GM21786 (cell line): ENCODE results near the gene ACTR6.
"Not testable (repeated sequence)": the region's sequence is repeated elsewhere in the genome, so short reads cannot be mapped to it uniquely, and the experiment has no call there.

Experiments used
- ATAC-seq: cut with Tn5 transposase; IDR thresholded peaks from one replicate; pipeline ENCODE4 v1.9.1; 2021; ENCODE audit not compliant: unreplicated experiment

Gene ACTR6

DNA sequence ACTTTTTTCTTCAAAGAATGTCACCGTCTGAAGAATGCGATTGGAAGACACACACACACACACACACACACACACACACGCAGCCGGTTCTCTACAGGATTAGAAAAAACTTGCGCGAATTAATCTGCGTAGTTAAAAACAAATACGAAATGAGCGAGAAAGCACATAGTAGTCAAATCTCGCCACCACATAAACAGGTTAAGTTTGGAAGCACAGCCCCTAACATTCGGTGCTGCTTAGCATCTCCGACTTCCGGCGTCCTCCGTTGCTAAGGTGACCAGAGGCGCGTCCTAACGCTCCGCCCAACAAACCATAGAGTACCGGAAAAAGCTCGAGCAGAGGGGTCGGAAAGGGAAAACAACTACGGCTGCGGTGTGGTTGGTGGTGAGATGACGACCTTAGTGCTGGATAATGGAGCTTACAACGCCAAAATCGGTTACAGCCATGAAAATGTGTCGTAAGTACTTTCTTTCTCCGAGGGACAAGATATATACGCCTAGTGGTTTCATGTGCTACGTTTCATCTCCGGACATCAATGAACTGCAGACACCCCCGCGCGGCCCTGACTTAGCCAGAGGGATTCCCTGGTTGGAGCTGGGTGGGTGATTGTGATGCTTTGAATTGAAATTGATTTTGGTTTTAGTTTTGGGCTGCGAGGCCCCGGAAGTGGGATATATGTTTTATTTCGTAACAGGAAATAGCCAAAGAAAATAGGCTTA, at the start of gene ACTR6:
TSS of gene ACTR6 (plus strand) at position 353 of the 719 bp plus-strand sequence. CDS start at position 390, 37 bp downstream.
- ATAC-seq = peak; percentile 89

DNA sequence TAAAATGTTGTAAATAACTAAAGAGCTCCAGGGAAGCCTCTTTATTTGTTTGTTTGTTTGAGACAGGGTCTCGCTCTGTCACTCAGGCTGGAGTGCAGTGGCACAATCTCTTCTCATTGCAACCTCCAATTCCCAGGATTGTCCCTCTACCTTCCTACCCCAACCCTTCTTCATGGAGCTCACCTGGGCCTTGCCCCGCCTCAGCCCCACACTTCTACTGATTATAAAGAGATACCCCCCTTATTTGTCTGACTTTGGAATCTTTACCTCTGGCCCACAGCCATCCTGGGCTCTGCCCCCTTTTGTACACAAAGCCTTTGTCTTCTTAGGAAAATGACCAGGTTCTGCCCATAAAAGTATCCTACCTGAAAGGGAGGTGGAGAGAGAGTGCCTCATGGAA, 48.8 kb upstream of the ACTR6 start:
- no peak for ATAC-seq

DNA sequence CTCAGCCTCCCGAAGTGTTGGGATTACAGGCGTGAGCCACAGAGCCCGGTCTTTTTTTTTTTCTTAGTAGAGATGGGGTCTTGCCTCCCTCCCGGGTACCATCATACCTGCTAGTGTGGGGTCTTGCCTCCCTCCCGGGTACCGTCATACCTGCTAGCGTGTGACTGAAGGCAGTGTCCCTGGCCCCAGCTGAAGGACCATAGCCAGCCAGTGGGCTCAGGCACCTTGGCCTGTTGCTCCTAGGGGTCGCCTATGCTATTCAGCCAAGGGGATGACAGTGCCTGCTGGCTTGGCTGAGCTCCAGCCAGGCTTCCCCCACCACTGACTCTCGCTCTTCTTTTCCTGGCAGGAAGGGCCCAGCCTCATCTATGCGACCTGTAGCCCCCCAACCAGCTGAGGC, 47.5 kb upstream of the ACTR6 start:
- ATAC-seq = no peak

DNA sequence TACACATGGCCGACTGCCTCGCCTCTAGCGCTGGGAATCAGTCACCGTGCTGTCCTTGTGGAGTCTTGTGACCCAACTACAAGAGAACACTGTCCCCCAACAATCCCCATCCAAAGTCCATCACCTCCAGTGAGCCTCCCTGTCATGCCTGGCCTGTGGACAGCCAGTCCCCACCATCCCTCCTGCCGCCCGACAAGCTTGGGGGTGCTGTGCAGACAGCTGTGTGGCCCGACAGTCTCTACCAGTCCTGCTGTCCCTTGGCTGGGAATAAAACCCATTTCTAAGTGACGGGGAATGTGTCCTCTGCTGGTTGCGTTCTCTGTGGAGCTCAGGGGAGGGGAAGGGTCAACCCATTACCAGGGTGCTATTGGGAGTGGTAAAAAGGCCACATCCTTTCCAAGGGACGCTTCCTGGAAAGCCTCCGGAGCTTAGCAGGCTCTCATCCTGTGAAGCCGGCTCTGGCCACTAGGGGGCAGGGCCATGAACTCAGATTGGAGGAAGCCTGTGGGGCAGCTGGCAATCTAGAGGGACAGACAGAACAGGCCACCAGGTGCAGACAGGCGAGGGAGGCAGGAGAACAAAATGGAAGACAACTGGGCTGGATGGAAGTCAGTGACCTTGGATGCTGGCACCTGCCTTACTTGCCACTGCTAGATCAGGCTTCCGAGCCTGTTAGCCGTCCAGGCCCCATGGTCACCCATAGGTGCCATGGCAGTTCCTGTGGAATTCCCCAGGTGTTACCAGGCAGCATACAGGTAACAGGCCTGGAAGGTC, 46.0 kb upstream of the ACTR6 start:
- ATAC-seq = peak; percentile 70

DNA sequence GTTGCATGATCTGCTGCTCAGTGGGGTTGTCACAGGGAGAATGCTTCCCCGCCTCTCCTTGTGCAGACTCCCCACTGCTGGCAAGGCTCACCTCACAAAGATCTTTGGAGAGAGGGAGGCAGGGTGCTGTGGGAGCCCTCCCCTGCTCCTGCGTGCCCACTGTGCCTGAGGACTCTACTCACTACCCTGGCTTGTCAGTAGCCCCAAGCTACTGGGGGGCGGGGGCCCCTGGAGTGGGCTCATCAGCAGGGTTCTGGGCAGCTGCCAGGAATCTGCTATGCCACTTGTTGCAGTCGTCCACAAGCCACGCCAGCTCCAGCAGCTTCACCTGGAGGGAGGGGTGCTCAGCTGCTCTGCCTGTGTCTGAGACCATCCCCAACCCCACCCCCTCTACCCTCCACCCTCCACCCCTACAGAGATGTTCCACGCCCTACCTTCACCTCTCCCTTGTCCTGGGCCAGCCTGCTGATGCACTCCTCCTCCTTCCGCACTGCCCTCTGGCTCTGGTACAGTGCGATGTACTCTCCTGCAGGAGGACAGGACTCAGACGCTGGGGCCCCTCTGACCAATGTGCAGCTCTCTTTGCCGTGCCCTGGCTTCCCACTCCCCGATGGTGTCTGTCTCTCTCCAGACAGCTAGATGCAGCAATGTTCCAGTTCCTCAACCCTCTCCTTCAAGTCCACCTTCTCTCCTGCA, 43.7 kb upstream of the ACTR6 start:
- ATAC-seq = no peak

DNA sequence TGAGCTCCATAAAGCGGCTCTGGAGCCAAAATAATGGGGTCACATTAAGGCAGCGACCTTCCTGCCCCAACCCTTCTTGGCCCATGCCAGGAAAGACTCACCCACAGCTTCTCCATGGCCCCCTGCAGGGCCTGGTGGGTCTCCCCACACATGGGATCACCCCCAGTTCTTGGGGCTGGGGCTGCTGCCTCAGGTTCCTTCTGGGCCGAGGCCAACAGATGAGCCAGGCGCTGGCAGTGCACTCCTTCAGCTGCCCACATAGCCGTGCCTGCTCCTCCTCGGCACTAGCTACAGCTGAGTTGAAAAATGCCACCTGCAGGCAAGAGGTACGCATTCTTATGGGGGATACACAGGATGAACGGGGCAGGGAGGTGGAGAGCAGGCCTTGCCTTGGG, 43.2 kb upstream of the ACTR6 start:
- ATAC-seq = no peak

DNA sequence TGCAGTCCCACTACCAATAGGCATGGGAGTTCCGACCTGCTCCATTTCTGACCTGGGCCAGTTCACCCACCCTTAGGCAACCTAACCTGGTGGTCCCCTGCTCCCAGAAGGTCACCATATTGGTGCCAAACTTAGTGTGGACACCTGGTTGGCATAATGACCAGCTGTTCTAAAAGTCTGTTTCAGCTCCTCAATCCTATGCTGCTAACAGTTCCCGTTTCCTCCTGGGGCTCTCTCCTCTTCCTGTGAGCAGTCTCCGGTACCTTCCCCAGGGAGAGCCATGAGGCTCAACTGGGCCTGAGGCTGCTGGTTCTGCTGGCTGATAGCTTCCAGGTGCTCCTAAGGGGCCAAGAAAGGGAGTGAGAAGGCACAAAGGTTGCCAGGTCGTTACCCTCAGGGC, 42.1 kb upstream of the ACTR6 start:
- ATAC-seq = no peak

DNA sequence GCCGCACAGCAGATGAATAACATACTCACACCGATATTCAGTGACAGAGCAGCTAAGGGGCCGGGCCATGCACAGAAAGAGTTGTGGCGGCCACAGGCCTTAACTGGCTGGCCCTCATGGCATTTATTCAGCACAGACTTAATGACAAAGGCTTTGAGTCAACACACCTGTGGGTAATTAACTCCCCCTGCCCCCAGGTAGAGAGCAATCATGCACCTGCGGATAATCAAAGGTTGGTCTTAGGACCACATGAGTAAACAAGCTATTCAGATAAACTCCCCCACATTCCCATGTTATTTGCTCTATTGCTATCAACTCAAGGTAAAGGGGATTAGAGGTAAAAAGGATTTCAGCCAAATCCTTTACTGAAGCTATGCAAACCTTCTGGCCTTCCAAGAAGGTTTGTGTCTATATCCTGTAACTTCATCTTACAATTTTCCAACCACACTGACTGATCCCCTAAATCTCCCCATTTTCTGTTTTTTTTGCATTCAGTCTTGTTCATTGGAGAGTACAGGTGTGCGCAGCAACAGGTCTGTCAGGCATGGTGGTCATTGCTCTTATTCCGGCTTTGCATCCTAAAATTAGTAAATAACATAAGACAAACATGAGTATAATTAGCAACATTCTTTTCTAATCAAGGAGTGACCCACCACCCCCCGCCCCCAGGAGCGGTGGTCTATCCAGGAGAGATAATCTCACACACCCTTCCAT, 41.1 kb upstream of the ACTR6 start:
- no peak for ATAC-seq

DNA sequence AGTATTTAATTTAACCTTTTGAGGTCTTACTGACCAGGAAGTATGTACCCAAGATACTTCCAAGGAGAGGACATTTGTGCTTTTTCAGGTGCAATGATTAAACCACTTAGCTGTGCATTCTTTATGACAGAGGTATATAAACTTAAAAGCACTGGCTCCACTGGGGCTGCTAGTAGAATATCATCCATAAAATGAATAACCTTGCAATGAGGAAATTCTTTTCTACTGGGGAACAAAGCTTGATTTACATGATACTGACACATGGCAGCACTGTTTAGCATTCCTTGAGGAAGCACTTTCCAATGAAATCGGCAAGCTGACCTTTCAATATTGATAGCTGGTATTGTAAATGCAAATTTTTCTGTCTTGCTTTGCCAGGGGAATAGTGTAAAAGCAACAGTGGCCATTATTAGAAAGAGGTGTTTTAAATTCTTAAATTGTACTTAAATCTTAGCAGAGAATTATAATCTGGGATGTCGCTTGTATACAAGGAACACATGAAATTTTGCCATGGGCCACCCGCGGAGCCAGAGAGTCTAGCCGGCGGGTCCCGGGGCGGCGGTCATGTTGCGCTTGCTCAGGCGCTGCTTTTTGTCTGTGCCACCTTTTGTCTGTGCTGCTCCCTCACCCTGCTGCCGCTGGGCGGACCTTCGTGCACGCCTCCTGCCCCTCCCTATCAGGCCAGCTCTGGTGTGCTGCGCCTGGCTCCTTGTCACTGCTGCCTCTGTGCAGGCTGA, 37.0 kb upstream of the ACTR6 start:
- ATAC-seq = peak; percentile 100

DNA sequence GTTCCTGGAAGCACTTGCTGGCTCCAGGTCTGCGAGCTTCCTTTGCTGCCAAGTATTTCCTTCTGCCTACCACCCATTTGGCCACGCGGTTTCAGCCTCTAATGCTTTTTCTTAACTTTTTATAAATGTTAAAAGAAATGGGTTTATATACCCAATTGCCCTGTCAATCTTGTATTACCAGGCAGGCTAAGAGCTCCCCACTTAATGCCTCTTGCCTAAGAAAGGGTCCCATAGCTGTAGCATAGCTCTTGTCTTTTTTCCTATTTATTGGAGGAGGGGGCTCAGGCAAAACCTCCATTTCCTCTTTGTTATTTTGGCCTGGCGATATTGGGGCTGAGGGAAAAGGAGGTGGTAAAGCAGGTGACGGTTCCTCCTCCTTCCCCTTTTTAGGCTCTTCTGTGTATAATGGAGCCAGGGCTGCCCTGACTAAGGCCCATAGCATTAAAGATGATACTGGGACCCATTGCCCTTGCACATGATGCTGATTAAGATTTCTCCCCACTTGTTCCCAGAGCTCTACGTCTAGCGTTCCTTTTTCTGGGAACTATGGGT, 36.4 kb upstream of the ACTR6 start:
- no peak for ATAC-seq

DNA sequence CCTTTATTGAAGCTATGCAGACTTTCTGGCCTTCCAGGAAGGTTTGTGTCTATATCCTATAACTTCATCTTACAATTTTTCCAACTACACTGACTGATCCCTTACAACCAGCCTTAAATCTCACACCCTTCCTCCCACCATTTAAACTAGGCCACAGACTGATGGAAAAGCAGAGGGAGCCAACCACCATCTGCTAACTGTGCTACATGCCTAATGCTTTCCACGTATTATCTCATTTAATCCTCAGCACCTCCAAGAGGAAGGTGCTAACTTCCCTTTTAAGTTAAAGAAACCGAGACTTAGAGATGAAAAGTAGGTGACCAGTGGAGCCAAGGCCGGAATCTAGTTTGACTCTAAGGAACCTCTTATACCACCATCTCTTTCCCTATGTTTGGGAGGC, 35.3 kb upstream of the ACTR6 start:
- ATAC-seq = no peak

DNA sequence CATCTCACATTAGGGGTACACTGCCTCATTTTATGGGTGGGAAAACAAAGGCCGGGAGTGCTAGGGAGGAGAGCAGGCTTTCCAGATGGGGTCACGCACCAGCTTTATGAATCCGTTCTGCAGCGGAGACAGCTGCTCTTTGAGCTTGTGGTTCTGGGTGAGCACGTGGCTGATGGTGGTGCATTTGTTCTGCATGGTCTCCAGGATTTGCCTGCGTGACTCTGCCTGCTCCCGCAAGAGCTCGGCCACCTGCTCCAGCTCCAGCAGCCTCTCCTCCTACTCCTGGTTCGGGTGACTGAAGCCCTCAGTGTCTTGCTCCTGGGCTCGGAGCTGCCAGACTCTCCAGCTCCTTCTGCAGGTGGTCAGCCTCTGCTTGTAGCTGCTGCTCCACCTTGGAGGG, 34.4 kb upstream of the ACTR6 start:
- no peak for ATAC-seq

DNA sequence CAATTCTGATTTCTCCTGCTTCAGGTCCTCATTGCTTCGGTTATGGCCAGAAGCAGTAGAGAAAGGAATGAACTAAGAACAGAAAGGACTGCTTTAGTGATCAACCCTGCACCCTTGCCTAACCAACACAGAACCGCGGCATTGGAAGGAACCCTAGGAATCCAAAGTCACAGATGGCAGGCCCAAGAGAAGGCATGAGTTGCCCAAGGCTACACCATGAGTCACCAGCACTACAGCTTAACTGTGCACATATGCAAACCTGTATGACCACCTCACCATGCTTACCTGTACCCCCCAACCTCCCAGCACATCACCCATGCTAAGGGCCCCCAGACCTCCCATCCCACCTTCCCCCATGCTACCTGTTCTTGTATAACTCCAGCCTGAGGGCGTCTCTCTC, 32.1 kb upstream of the ACTR6 start:
- ATAC-seq = no peak

DNA sequence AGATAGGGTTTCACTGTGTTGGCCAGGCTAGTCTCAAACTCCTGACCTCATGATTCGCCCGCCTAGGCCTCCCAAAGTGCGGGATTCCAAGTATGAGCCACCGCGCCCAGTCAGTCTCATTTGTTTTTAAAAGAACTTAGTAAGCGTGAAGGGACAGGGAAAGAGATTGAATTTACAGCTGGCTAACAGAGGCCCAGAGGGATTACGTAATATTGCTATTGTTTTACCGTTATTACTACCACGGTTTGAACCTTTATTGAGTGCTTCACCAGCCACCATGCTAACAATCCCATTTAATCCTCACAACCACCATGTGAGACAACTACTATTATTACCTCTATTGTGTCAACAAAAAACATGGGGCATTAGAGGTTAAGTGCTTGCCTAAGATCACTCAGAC, 31.3 kb upstream of the ACTR6 start:
- ATAC-seq = no peak

DNA sequence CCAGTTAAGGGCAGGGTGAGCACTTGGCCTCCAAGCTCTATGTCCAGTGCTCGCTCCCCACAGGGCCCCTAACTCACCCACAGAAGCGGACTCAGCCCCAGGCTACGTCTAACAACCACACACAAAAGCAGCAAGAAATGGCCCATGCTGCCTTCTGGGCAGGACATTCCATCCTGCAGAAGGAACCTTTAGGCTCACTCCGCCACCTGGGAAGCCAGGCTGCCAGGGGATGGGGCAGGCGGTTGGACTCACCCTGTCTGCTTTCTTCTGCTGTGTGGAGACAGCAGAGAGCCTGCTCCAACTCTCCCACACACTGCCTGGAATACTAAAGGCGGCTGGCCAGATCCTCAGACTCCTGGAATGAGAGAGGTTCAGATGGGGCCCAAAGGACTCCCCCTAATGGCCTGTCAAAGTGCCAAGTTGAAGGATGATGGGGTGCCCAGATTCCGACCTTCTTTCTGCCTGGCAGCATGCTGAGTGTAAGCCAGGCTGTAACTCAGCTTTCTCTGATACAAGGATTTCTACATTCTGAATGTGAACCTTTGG, 30.2 kb upstream of the ACTR6 start:
- ATAC-seq = no peak

DNA sequence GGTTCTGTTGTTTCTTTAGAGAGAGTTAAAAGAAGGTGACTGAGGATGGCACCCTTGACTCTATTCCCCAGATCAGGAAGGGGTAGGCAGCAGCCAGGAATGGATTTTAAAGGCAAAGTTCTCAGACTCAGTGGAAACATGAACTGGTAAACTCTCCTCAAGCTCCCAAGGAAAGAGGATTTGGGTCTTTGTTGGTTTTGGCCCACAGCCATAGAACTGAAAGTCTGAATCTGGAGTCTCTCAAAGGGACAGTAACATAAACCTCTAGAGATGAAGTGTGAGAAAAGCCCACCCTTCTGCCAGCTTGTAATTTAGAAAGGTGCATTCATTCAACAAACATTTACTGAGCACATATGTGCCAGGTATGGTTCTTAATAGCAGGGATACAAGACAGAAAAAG, 29.4 kb upstream of the ACTR6 start:
- no peak for ATAC-seq

DNA sequence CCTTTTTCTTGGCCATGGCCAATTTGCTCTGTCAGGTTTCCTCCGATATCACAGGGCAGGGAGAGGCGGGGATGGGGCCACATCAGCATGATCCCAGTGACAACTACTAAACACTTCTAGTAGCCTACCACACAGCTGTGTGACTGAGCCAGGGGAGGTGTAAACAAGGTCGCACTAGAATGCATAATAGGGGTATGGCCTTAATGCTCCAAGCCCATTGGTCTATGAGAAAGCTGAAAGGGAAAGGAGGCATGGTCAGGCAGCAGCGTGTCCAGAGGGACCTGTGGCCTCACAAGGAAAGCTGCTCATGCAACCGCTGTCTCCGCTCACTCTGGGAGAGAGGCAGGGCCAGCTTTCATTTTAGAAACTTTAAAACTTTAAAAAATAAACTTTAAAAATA, 27.5 kb upstream of the ACTR6 start:
- ATAC-seq = no peak

DNA sequence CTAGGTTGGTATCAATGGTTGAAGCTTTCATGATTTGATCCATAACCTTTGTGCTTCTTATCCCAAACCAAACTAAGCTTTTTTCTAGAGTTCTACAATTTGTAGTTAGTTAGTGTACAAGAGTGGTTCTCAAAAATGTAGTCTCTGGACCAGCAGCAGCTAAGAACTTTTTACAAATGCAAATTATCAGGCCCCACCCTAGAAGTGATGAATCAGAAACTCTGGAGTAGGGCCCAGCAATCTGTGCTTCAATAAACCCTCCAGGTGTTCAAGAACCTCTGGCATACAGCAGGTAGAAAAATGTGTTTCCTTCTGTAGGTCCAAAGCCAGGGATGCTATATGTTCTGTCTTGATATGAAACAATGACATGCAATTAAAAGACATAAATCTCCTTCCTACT, 26.1 kb upstream of the ACTR6 start:
- no peak for ATAC-seq

DNA sequence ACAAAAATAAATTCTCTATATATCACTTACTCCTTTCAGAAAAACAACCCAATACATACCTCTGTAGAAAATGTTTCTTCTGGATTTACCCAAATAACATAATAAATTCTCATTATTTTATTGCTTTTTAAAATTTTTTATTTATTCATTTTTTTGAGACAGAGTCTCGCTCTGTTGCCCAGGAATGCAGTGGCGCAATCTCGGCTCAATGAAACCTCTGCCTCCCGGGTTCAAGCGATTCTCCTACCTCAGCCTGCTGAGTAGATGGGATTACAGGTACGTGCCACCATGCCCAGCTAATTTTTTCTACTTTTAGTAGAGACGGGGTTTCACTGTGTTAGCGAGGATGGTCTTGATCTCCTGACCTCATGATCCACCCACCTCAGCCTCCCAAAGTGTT, 24.1 kb upstream of the ACTR6 start:
- not testable (repeated sequence) for ATAC-seq

DNA sequence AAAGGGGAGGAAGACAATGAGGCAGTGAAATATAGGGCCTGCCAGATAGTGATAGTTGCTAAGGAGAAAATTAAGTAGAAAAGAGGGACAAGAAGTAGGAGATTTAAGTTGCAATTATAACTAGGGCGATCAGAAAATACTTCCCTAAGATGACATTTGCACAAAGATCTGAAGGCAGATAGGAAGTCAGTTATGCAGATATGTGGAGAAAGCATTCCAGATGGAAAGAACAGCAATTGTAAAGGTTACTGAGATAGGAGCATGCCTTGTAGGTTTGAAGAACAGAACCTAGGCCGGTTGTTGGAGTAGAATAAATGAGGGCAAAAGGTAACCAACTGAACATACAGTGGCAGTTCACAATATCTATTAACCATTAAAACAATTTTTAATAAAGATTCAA, 21.4 kb upstream of the ACTR6 start:
- no peak for ATAC-seq
